ENCODE measurements around the gene LTBP1.

LTBP1 gene, protein sequence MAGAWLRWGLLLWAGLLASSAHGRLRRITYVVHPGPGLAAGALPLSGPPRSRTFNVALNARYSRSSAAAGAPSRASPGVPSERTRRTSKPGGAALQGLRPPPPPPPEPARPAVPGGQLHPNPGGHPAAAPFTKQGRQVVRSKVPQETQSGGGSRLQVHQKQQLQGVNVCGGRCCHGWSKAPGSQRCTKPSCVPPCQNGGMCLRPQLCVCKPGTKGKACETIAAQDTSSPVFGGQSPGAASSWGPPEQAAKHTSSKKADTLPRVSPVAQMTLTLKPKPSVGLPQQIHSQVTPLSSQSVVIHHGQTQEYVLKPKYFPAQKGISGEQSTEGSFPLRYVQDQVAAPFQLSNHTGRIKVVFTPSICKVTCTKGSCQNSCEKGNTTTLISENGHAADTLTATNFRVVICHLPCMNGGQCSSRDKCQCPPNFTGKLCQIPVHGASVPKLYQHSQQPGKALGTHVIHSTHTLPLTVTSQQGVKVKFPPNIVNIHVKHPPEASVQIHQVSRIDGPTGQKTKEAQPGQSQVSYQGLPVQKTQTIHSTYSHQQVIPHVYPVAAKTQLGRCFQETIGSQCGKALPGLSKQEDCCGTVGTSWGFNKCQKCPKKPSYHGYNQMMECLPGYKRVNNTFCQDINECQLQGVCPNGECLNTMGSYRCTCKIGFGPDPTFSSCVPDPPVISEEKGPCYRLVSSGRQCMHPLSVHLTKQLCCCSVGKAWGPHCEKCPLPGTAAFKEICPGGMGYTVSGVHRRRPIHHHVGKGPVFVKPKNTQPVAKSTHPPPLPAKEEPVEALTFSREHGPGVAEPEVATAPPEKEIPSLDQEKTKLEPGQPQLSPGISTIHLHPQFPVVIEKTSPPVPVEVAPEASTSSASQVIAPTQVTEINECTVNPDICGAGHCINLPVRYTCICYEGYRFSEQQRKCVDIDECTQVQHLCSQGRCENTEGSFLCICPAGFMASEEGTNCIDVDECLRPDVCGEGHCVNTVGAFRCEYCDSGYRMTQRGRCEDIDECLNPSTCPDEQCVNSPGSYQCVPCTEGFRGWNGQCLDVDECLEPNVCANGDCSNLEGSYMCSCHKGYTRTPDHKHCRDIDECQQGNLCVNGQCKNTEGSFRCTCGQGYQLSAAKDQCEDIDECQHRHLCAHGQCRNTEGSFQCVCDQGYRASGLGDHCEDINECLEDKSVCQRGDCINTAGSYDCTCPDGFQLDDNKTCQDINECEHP (N-terminal part only)

DNA sequence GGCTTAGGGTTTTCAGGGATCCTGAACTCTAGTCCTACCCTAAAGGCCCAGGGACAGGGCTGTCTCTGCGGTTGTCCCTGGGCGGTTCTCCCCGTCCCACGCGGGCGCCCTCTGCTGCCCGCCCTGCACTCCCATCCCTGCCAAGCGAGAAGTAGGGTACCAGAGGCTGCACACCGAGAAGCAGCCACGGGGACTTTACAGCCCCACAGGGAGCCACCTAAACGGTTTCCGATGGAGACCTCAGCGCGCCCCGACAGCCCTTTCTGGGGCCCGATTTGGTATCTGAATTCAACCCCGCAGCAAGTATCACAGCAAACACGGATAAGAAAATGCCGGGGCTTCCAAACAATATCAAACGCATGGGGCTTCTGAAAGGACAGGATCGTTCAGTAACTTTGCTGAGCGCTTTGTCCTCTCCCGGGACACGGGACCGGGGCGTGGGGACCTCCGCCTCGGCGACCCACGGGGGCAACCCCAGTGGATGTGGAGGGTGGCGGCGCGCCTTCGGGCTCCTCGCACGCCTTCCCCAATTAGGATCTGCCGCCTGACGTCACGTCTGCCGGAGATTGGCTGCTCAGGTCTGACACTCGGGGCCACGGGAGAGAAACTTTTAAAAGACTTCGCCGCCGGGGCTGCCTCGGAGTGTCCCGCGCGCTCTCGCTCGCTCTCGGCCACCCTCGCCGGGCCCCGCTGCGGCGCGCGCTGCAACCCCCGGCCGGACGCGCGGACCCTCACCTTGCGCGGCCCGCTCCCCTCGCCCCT is at the start of gene LTBP1:
LTBP1 (plus strand) TSS at position 640 of the 762 bp plus-strand sequence. CDS start 372 bp downstream, outside the sequence.
- Mint-ChIP-seq H3K27me3 (peaks cover 27% of the 10 kb centered on the region), H3K27ac (ENCODE audit: low read depth) (no peak within 1 kb of the TSS)

DNA sequence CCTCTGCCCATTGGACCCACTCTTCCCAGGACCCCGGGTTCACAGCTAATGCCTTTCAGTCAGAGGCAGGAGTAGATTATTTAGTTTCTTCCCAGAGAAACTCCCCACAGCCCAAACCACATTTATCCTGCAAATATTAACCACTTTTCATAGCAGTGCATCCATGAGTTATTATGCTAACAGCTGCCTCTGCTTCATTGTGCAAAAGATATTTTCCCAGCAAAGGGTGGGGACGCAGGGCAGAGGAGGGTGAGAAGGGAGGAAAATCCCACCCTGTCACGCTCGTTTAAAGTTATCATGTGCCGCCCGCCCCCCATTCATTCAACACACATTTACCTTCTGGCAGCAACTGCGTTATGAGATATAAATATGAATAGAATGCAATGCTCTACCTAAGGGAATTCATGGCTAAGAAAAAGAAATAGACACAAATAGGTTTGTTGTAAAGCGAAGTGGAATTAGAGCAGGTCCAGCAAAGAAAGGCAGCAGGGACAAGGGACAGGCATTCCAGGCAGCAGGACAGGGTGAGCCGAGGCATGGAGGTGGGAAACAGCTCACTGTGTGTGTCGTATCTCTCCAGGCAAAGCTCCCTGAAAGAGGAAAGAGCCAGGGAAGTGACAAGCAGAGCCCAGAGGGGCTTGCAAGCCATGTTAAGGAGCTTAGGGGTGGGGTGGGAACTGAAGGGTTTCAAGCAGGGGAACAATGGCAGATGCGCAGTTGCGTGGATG is 46.3 kb upstream of the LTBP1 start:
- Mint-ChIP-seq H3K9me3 (no peaks in the 10 kb centered on the region), H3K27me3 (peaks cover 49% of the 10 kb centered on the region), H3K27ac (ENCODE audit: low read depth) (no peak overlapping the region), H3K36me3 (ENCODE audit: insufficient read depth) (no peaks in the 10 kb centered on the region), H3K4me1 (no peaks in the 10 kb centered on the region), H3K4me3 (no peak overlapping the region)
- DNase-seq (ENCODE audit: low spot score in 2 of 2) (no peak), ATAC-seq (replicated peaks; ENCODE audit: extremely low read depth, poor library complexity, severe bottlenecking) (no peak)

More for the DNA sequence above, at the start of gene LTBP1:
- Mint-ChIP-seq H3K4me1 (peaks cover 5% of the 10 kb centered on the region), H3K36me3 (ENCODE audit: insufficient read depth) (no peaks in the 10 kb centered on the region), H3K4me3 (peak within 1 kb of the TSS; percentile 75), H3K9me3 (no peaks in the 10 kb centered on the region)
- ATAC-seq (replicated peaks; ENCODE audit: extremely low read depth, poor library complexity, severe bottlenecking) = peak; percentile 61
- peak in 1 of 2 donors; percentile 34 for DNase-seq (ENCODE audit: low spot score in 2 of 2)

DNA sequence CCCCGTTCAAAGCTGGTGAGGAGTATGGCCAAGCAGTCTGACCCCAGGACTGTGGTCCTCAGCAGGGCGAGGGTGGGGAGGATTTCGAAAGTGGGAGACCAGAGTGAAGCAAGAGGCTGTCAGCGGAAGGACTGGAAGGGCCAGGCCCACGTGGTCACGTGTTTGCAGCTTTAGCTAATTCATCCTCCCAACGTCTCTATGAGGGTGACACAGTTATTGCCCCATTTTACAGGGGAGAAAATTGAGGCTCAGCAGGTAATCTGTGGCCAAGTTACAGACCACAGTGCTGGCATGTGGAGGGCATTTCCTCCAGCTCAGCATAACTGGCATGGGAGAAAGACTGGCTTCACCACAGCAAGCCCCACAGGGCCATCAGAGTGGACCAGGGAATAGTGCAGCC is 45.4 kb upstream of the LTBP1 start:
- no peak overlapping the region for H3K27ac Mint-ChIP-seq (ENCODE audit: low read depth)
- no peak for DNase-seq (ENCODE audit: low spot score in 2 of 2)
- no peak overlapping the region for H3K4me3 Mint-ChIP-seq
- no peaks in the 10 kb centered on the region for H3K9me3 Mint-ChIP-seq
- H3K4me1 Mint-ChIP-seq = no peaks in the 10 kb centered on the region
- ATAC-seq (replicated peaks; ENCODE audit: extremely low read depth, poor library complexity, severe bottlenecking) = no peak
- peaks cover 49% of the 10 kb centered on the region for H3K27me3 Mint-ChIP-seq
- no peaks in the 10 kb centered on the region for H3K36me3 Mint-ChIP-seq (ENCODE audit: insufficient read depth)

DNA sequence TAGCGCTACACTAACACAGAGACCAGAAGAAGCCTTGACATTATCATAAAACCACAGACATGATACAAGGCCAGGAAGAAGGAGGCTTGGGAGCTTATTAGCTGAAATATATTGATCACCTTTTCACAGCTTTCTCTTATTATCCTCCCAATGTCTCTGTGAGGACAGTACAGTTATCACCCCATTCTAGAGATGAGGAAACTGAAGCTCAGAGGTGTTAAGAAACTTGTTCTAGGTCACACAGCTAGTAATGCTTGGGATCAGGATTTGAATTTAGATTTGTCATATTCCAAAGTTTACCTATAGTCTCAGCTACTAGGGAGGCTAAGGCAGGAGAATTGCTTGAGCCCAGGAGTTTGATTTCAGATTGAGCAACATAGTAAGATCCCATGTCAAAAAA is 44.6 kb upstream of the LTBP1 start:
- DNase-seq (ENCODE audit: low spot score in 2 of 2) = no peak
- Mint-ChIP-seq H3K4me3 (no peak overlapping the region), H3K27ac (ENCODE audit: low read depth) (no peak overlapping the region), H3K36me3 (ENCODE audit: insufficient read depth) (no peaks in the 10 kb centered on the region), H3K4me1 (no peaks in the 10 kb centered on the region), H3K9me3 (no peaks in the 10 kb centered on the region), H3K27me3 (peaks cover 44% of the 10 kb centered on the region)
- ATAC-seq (replicated peaks; ENCODE audit: extremely low read depth, poor library complexity, severe bottlenecking) = no peak

DNA sequence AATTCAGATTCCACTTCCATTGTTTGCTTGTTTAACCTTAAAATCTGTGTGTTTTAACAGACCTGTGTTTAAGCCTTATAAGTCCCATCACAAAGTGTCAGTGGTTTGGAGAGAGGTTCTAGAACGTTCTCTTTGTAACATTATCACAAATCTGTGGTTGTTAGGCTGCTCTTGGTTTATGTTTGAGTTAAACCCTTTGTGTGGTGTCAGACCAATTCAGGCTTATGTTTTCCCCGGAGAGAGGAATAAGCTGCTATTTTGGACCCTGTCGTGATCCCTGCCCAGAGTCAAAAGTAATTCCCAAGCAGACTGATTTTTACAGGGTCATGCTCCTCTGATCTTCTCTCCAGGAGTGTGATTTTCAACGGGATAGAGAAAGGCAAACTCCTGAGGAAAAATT is 43.8 kb upstream of the LTBP1 start:
- no peak overlapping the region for H3K4me3 Mint-ChIP-seq
- no peak for ATAC-seq (replicated peaks; ENCODE audit: extremely low read depth, poor library complexity, severe bottlenecking)
- H3K27me3 Mint-ChIP-seq = peaks cover 39% of the 10 kb centered on the region
- no peak for DNase-seq (ENCODE audit: low spot score in 2 of 2)
- no peak overlapping the region for H3K27ac Mint-ChIP-seq (ENCODE audit: low read depth)
- no peaks in the 10 kb centered on the region for H3K4me1 Mint-ChIP-seq
- H3K9me3 Mint-ChIP-seq = no peaks in the 10 kb centered on the region
- H3K36me3 Mint-ChIP-seq (ENCODE audit: insufficient read depth) = no peaks in the 10 kb centered on the region

DNA sequence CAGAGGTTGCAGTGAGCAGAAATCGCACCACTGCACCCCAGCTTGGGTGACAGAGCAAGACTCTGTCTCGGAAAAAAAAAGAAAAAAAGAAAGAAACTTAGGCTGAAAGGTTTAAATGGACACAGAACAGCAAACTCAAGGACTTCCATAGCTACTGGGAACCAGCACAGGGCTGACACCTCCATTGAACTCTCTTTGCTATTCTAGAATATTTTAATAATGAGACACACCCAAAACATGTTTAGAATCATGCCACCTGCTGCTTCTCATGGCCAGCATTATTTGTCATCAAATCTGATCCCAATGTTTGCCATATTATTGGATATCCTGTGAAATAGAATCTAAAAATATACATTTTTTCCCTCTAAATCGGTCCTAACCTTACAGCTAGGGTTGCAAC is 42.7 kb upstream of the LTBP1 start:
- ATAC-seq (replicated peaks; ENCODE audit: extremely low read depth, poor library complexity, severe bottlenecking) = no peak
- H3K27ac Mint-ChIP-seq (ENCODE audit: low read depth) = no peak overlapping the region

DNA sequence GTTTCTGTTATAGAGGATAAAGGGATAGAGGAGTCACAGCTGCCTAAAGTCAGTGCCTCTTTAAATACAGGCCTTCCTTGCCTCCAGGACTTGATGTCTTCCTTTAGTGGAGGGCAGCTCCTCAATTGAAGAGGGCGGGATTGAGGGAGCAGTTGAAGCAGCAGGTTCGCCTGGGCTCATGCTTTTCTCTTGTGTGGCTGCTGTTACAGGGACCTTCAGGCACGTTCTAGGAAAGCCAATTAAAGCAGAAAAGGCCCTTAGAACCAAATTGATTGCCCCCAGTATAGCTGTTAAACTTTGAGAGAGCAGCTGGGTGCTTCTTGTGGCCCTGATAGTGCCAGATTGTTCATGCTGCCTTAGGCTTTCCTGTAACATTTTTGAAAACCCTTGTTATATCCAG is 42.0 kb upstream of the LTBP1 start:
- H3K4me3 Mint-ChIP-seq = no peak overlapping the region
- DNase-seq (ENCODE audit: low spot score in 2 of 2) = no peak
- no peak for ATAC-seq (replicated peaks; ENCODE audit: extremely low read depth, poor library complexity, severe bottlenecking)
- H3K4me1 Mint-ChIP-seq = no peaks in the 10 kb centered on the region
- no peak overlapping the region for H3K27ac Mint-ChIP-seq (ENCODE audit: low read depth)
- peaks cover 32% of the 10 kb centered on the region for H3K27me3 Mint-ChIP-seq
- no peaks in the 10 kb centered on the region for H3K36me3 Mint-ChIP-seq (ENCODE audit: insufficient read depth)
- H3K9me3 Mint-ChIP-seq = no peaks in the 10 kb centered on the region

More for the DNA sequence above, 42.7 kb upstream of the LTBP1 start:
- Mint-ChIP-seq H3K27me3 (peaks cover 35% of the 10 kb centered on the region), H3K9me3 (no peaks in the 10 kb centered on the region), H3K4me3 (no peak overlapping the region), H3K4me1 (no peaks in the 10 kb centered on the region), H3K36me3 (ENCODE audit: insufficient read depth) (no peaks in the 10 kb centered on the region)
- DNase-seq (ENCODE audit: low spot score in 2 of 2) = no peak

DNA sequence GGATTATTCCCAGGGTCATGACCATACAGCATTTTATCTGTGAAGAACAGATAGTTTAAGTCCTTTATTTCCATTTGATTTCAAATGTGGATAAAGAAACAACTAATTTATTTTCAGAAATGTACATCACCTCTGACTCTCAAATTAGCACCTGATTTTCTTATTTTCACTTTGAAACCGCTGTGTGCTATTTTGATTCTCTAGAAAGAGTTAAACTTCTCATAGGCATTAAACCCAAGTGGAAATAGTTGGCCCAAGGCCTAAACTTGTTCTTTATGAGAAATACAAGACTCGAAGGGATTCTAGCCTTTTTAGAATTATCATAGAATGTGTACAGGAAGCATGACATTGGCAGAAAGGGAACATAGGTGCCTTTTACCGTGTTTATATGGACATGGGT is 41.5 kb upstream of the LTBP1 start:
- no peak overlapping the region for H3K27ac Mint-ChIP-seq (ENCODE audit: low read depth)
- ATAC-seq (replicated peaks; ENCODE audit: extremely low read depth, poor library complexity, severe bottlenecking) (no peak), DNase-seq (ENCODE audit: low spot score in 2 of 2) (no peak)
- no peaks in the 10 kb centered on the region for H3K9me3 Mint-ChIP-seq
- H3K4me1 Mint-ChIP-seq = no peaks in the 10 kb centered on the region
- peaks cover 34% of the 10 kb centered on the region for H3K27me3 Mint-ChIP-seq
- H3K36me3 Mint-ChIP-seq (ENCODE audit: insufficient read depth) = no peaks in the 10 kb centered on the region
- no peak overlapping the region for H3K4me3 Mint-ChIP-seq

DNA sequence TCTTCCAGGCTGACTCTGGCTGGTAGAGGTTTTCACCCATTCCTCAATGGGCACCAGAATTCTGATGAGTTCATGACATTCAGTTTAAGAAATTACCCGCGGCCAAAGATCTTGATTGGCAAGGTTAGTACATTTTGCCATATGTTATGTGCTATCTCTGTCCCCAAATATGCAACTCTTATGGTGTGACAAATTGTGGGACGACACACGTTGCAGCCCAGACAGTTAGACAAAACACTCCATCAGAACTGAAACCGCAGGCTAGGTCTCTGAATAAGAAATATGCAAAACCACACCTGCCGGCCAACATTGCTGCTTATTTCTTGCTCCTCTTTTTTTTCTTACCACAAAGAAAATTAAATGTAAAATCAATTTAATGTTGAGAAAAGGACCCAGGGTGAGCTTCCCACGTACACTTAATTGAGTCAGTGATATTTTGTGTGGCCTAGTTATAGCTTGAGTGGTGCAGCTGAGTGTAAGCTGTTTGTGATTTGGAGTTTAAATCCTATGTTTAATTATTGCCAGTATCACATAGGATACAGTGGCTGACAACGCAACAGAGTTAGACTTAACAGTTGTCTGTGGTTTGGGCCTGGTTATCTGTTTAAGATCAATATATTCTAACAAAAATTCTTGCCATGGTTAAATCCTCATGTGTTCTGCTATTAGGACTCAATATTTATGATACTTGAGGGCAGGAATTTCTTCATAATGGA is 35.7 kb upstream of the LTBP1 start:
- Mint-ChIP-seq H3K4me1 (no peaks in the 10 kb centered on the region), H3K27me3 (peaks cover 19% of the 10 kb centered on the region), H3K36me3 (ENCODE audit: insufficient read depth) (no peaks in the 10 kb centered on the region), H3K9me3 (no peaks in the 10 kb centered on the region), H3K4me3 (no peak overlapping the region), H3K27ac (ENCODE audit: low read depth) (no peak overlapping the region)
- ATAC-seq (replicated peaks; ENCODE audit: extremely low read depth, poor library complexity, severe bottlenecking) (no peak), DNase-seq (ENCODE audit: low spot score in 2 of 2) (no peak)

DNA sequence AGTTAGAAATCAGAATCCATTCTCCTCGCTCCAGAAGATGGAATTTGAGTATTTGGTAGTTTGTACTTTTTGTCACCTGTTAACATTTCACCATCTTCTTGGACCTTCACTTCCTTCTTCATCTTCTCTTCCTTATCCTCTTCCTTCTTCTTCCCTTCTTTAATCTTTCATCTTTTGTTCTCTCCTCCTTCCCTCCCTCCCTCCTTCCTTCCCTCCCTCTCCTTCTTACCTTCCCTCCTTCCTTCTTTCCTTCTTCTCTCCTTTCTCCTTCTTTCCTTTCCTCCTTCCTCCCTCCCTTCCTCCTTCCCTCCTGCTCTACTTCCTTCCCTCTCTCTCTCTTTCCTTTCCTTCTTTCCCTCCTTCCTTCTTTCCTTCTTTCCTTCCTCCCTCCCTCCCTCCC is 31.1 kb upstream of the LTBP1 start:
- no peak overlapping the region for H3K4me3 Mint-ChIP-seq
- no peak for DNase-seq (ENCODE audit: low spot score in 2 of 2)
- H3K9me3 Mint-ChIP-seq = no peaks in the 10 kb centered on the region
- no peaks in the 10 kb centered on the region for H3K36me3 Mint-ChIP-seq (ENCODE audit: insufficient read depth)
- no peak overlapping the region for H3K27ac Mint-ChIP-seq (ENCODE audit: low read depth)
- no peak for ATAC-seq (replicated peaks; ENCODE audit: extremely low read depth, poor library complexity, severe bottlenecking)
- H3K27me3 Mint-ChIP-seq = peaks cover 14% of the 10 kb centered on the region
- H3K4me1 Mint-ChIP-seq = no peaks in the 10 kb centered on the region

DNA sequence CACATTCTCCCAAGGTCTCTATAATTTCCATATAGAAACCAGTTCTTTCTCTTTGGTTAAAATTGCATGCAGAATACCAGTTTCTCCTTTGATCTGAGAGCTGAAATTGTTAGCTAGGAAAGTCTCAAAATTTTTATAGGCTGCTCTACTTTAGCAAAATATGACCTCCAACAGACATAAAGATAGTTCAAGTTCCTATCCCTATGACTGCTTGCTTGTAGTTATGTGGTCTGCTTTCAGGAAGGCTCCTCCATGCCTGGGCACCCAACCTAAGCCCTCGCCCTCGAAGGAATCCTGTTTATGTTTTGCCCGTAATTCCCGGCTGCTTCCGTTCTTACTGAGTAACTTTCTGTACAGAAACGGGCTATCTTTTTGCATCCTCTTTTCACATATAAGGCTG is 28.0 kb upstream of the LTBP1 start:
- ATAC-seq (replicated peaks; ENCODE audit: extremely low read depth, poor library complexity, severe bottlenecking) (no peak), DNase-seq (ENCODE audit: low spot score in 2 of 2) (no peak)
- no peaks in the 10 kb centered on the region for H3K36me3 Mint-ChIP-seq (ENCODE audit: insufficient read depth)
- H3K9me3 Mint-ChIP-seq = no peaks in the 10 kb centered on the region
- no peaks in the 10 kb centered on the region for H3K4me1 Mint-ChIP-seq
- H3K27ac Mint-ChIP-seq (ENCODE audit: low read depth) = no peak overlapping the region
- peaks cover 37% of the 10 kb centered on the region for H3K27me3 Mint-ChIP-seq
- H3K4me3 Mint-ChIP-seq = no peak overlapping the region

Measured in central memory CD8-positive, alpha-beta T cell (primary cell).